Islet of Langerhans (tissue), 1 donor: Measurements from ENCODE around the gene UBE4B.

Experiments used
- FAIRE-seq: peaks from one replicate; lab custom pipeline; 2011; peaks lifted over from hg19 to GRCh38; lab: Jason Lieb, UNC

The UBE4B gene

GRCh38 chr1:10042746-10043145 is 10.0 kb downstream of the UBE4B start:
- FAIRE-seq, result no peak

DNA sequence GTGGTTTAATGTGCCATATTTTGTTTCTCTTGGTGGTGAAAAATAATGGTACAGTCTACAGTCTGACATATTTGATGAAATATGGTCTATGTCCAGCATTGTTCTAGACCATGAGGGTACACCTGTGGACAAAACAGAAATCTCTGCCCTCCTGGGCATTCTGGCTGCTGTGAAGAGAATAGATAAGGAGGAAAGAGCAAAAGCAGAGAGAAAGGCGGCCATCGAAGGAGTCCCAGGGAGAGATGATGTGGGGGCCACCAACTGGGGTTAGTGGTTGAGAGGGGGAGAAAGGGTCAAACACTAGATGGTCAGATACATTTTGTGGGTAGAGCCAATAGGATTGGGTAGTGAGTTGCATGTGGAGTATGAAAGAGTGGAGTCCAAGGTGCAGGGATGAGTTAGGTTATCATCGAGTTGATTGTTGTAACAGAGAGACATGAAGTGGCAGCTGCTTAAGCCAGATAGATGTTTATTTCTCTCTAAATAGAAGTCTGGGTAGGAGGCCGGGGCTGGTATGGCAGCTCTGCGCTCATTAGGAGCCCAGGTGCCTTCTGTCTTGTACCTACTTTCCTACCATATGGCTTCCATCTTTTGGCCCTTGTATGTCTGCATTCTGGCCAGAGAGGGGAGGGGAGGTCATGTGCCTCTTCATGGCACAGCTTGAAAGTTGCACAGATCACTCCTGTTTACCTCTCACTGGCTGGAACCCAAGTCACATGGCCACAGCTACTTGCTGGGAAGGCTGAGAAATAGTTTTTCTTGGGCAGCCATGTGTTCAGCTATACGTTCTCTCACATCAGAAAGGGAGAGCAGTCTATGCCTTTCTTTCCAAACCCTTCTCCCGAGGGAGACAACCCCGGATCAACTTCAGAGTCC is 13.0 kb downstream of the UBE4B start:
- no peak for FAIRE-seq

DNA sequence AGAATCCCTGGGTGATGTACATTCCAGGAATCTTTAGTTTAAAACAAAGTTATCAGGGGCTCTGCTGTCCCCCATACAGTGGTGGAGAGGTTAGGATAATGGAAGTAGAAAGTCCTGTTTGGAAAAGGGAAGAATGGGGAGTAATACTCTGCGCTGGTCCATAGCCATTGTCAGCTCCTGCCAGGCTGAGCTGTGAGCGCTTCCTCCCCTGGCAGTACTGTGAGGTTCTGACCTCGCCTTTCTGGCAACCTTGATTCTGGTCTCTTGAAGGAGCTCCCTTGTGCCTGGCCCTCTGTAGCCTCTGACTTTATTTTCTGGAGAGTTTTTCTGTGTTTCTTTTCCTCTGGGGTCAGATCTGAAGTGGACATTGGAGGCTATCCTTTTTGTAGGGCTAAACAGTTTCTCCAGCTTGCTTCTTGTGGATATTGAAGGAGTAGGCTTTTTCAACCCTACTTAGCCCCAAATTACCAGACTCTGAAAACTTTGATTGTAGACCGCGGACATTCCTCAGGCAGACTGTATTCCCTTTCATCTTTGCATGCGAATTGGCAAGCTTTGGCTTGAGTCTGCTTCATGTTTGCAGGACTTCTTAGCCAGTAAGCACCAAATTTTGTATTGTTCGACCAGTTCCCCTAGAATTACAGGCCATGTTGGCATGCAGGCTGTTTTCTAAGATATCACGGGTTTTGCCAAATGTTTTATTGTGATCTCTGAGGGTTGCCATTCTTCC is 13.8 kb downstream of the UBE4B start:
- FAIRE-seq, result no peak

- FAIRE-seq, result no peak
Measured at GRCh38 chr1:10048601-10049000, 15.8 kb downstream of the UBE4B start.

GRCh38 chr1:10050611-10051010 is 17.9 kb downstream of the UBE4B start:
- FAIRE-seq, result no peak

DNA sequence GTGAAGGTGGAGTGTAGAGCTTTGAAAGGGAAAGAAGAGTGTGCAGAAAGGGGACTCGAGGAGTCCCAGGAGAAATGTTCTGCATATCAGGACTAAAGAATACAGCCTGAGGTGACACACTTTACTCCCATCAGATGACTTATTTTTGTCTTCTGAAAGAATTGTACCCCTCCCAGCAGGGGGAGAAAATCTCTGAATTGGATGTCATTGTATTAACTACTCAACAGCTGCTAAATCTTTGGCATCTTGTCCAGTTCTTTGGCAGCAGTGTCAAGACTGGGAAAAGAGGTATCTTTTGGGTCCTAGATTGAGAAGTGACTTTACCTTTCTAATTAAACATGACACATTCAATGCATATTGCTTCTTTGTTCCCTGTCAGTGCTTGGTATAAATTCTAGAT is 18.9 kb downstream of the UBE4B start:
- no peak for FAIRE-seq

DNA sequence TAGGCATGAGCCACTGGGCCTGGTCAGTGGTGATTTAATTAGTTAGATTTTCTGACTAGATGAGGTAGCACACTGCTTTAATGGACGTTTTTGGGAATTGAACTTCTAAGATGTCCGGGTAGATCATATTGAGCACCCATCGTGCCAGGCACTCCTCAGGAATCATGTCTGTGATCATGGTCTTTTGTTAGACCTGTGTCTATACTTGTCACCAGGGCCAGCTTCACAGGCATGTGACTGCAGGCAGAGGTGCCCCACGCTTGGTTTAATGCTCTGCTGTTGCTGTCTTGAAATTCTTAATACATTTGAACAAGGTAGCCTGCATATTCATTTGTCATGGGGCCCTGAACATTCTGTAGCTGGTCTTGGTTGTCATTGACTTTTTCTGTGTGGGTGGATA is 19.6 kb downstream of the UBE4B start:
- FAIRE-seq, result no peak

- no peak for FAIRE-seq
Measured at GRCh38 chr1:10054465-10054864, 21.7 kb downstream of the UBE4B start.

- no peak for FAIRE-seq
Measured at GRCh38 chr1:10056599-10056987, 23.8 kb downstream of the UBE4B start.

GRCh38 chr1:10057343-10057742 is 24.6 kb downstream of the UBE4B start:
- FAIRE-seq, result no peak

GRCh38 chr1:10057796-10058195 is 25.0 kb downstream of the UBE4B start:
- FAIRE-seq, result no peak

- FAIRE-seq, result no peak
Measured at GRCh38 chr1:10059342-10059718, 26.6 kb downstream of the UBE4B start.

DNA sequence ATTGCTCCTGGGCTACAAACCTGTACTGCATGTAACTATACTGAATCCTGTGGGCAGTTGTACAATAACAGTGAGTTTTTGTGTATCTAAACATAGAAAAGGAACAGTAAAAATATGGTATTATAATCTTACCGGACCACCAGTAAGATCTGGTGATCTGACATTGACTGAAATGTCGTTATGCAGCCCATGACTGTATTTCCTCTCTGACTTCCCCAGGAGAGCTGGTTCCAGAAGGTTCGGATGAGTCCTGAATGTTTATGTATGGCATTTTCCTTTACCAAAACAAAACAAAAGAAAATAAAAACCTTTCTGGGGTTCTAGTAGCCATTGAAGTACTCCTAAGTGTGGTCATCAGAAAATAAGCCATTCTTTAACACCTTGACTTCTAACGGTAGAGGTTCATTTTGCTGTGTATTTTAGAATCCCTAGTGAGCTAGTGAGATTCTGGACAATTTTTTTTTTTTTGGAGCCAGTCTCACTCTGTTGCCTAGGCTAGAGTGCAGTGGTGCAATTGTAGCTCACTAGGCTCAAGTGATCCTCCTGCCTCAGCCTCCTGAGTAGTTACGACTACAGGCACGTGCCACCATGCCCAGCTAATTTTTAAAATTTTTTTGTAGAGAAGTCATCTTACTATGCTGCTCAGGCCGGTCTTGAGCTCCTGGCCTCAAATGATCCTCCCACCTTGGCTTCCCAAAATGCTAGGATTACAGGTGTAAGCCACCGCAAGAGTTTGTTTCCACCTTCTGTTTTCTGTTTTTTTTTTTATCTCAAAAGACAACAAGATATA is 27.7 kb downstream of the UBE4B start:
- no peak for FAIRE-seq

DNA sequence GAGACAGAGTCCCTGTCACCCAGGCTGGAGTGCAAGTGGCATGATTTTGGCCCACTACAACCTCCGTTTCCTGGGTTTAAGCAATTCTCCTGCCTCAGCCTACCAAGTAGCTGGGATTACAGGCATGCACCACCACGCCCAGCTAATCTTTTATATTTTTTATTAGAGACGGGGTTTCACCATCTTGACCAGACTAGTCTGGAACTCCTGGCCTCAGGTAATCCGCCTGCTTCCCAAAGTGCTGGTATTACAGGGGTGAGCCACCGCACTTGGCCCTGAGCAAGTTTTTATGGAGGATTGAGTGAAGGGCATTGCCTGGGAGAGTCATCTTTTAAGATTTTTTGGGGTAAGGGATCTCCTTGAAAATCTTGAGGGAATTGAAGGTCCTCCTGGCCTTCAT is 28.5 kb downstream of the UBE4B start:
- FAIRE-seq, result no peak

GRCh38 chr1:10063878-10064277 is 31.1 kb downstream of the UBE4B start:
- no peak for FAIRE-seq

DNA sequence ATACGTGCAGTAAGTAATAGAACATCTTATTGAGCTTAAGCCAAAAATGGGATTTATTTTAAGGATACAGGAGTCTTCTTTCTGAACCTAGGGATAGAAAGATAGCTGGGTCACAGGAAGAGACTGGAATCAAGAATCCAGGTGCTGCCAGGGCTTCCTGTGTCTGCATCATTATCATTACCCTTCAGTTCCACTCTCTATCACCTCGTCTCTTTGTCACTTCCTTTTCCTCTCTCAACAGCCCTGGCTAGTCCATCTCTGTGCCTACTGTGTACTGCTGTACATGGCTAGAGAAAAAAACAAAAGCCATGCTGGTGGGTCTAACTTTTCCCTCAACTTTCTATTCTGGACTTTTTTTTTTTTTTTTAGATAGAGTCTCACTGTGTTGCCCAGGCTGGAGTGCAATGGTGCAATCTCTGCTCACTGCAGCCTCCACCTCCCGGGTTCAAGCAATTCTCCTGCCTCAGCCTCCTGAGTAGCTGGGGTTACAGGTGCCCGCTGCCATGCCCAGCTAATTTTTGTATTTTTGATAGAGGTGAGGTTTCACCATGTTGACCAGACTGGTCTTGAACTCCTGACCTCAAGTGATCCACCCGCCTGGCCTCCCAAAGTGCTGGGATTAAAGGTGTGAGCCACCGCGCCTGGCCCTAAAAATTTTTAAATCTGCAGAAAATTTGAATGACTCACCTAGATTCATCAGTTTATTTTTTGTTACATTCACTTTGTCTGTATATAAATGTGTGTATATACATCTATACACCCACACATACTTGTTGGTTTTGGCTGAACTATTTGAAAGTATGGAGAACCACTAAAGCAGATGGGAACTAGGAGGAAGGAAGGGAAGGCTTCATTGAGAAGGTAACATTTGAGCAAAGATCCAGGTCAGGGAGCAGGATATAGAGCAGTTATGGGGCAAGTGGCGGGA is 31.9 kb downstream of the UBE4B start:
- no peak for FAIRE-seq

GRCh38 chr1:10065344-10065685 is 32.6 kb downstream of the UBE4B start:
- no peak for FAIRE-seq

GRCh38 chr1:10065760-10066159 is 33.0 kb downstream of the UBE4B start:
- FAIRE-seq, result no peak

GRCh38 chr1:10068605-10069294 is 36.0 kb downstream of the UBE4B start:
- FAIRE-seq, result no peak

DNA sequence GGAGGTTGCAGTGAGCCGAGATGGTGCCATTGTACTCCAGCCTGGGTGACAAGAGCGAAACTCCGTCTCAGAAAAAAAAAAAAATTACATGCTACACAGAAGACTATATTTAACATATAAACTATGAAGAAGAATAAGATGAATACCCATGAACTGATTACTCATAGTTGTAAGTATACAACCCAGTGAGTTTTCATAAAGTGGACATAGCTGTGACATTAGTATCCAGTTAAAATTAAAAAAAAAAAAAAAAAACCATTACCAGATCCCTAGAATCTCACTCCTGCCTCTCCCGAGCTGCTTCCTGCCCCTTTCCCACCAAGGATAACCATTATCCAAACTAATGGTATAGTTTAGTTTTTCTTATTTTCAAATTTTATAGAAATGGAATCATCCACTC is 37.4 kb downstream of the UBE4B start:
- no peak for FAIRE-seq

DNA sequence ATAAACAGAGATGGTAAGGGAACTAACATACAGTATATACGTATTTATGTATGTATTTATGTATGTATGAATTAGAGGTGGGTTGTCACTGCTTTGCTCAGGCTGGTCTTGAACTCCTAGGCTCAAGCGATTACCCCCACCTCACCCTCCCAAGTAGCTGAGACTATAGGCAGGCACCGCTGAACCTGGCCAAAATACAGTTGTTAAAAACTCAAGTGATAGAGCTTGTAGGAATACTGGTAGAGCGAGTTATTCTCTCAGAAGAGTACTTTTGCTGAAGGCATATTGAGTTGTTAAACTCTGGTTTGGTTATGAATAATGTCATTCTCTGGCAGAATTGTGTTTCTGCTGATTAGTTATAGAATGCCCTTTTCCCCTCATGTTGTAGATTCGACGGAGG is 38.9 kb downstream of the UBE4B start:
- no peak for FAIRE-seq
